DND-41 (cell line): ENCODE data around the gene NDOR1.

Experiments
- CTCF ChIP-seq: IDR thresholded peaks from 2 replicates; pipeline ENCODE4 v1.5.1; 2012; ENCODE audit warnings: borderline replicate concordance, low read length, moderate library complexity, mild to moderate bottlenecking; ENCODE audit not compliant: poor library complexity, severe bottlenecking; ENCODE audit errors: extremely low read depth
- EZH2 ChIP-seq: IDR thresholded peaks from 3 replicates; pipeline ENCODE4 v1.6.1; 2012; ENCODE audit warnings: borderline replicate concordance, low read depth, mild to moderate bottlenecking, moderate library complexity, low read length, inconsistent platforms; ENCODE audit not compliant: severe bottlenecking

- TF ChIP-seq CTCF, result no peak
- no peak for TF ChIP-seq EZH2
These were observed 32.4 kb upstream of the NDOR1 start for GRCh38 chr9:137172901-137173795.
